ENCODE results near the gene DNASE1L2.

DNA sequence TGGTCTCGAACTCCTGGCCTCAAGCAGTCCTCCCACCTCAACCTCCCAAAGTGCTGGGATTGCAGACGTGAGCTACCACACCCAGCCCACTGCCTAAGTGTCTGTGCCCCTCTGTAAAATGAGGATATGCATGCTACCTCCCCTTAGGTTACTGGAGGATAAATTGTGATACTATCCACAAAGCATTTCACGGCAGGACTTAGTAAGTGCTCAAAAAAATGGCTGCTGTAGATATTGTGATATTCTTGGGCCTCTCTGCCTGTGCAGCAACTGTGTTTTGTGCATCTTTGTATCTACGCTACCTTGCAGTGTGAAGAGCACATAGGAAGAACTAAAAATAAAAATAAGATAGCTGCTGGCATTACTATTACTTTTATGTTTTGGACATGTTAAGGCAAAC, 38.0 kb upstream of the DNASE1L2 start:
- TF ChIP-seq, protein P1, sequence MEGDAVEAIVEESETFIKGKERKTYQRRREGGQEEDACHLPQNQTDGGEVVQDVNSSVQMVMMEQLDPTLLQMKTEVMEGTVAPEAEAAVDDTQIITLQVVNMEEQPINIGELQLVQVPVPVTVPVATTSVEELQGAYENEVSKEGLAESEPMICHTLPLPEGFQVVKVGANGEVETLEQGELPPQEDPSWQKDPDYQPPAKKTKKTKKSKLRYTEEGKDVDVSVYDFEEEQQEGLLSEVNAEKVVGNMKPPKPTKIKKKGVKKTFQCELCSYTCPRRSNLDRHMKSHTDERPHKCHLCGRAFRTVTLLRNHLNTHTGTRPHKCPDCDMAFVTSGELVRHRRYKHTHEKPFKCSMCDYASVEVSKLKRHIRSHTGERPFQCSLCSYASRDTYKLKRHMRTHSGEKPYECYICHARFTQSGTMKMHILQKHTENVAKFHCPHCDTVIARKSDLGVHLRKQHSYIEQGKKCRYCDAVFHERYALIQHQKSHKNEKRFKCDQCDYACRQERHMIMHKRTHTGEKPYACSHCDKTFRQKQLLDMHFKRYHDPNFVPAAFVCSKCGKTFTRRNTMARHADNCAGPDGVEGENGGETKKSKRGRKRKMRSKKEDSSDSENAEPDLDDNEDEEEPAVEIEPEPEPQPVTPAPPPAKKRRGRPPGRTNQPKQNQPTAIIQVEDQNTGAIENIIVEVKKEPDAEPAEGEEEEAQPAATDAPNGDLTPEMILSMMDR (conservative IDR thresholded peaks at IDR 0.05; ENCODE audit: low read depth, low read length): no peak
- TF ChIP-seq EZH2 (IDR thresholded peaks at IDR 0.05; ENCODE audit: borderline replicate concordance, low read depth, low read length, poor library complexity, severe bottlenecking): no peak

Measured in A673 (cell line).